Endodermal cell (in vitro differentiated cells): Measurements from ENCODE around the gene NKX6-2. TPM values are rescaled to one million over a fixed set of nuclear protein-coding genes. Genes with fewer than 3 reads are reported as not detected.

ENCODE experiments used
- DNase-seq: peaks from one replicate; pipeline ENCODE4 v3.0.0-alpha.2; 2017
- H3K27ac ChIP-seq: 2 replicates; pipeline ENCODE4 v1.5.1; 2013; ENCODE audit warnings: mild to moderate bottlenecking, low read depth, low read length, moderate library complexity
- H3K27me3 ChIP-seq: 2 replicates; pipeline ENCODE4 v1.6.1; 2013; ENCODE audit warnings: mild to moderate bottlenecking, low read length, moderate library complexity; ENCODE audit not compliant: insufficient read depth, control insufficient read depth, poor library complexity, severe bottlenecking
- H3K36me3 ChIP-seq: 2 replicates; pipeline ENCODE4 v1.7.0; 2013; ENCODE audit warnings: mild to moderate bottlenecking, low read length, moderate library complexity; ENCODE audit not compliant: control insufficient read depth, insufficient read depth
- H3K4me1 ChIP-seq: one replicate; pipeline ENCODE4 v1.7.0; 2013; ENCODE audit warnings: low read length; ENCODE audit not compliant: control insufficient read depth, insufficient read depth
- H3K4me3 ChIP-seq: 2 replicates; pipeline ENCODE4 v1.5.1; 2013; ENCODE audit warnings: mild to moderate bottlenecking, low read length, moderate library complexity
- H3K9ac ChIP-seq: 2 replicates; pipeline ENCODE4 v1.6.1; 2013; ENCODE audit warnings: mild to moderate bottlenecking, low read length, moderate library complexity; ENCODE audit not compliant: poor library complexity, severe bottlenecking; ENCODE audit errors: extremely low read depth
- H3K9me3 ChIP-seq: 2 replicates; pipeline ENCODE4 v1.6.1; 2013; ENCODE audit warnings: mild to moderate bottlenecking, low read length, moderate library complexity; ENCODE audit not compliant: control insufficient read depth
- H3K27ac Mint-ChIP-seq: 2 replicates; pipeline ENCODE4 v1.8.0; 2020; ENCODE audit warnings: mixed read lengths
- H3K27me3 Mint-ChIP-seq: 2 replicates; pipeline ENCODE4 v1.8.0; 2021; ENCODE audit warnings: mild to moderate bottlenecking, mixed read lengths; ENCODE audit not compliant: insufficient read depth
- H3K36me3 Mint-ChIP-seq: 2 replicates; pipeline ENCODE4 v1.8.0; 2020; ENCODE audit warnings: low read depth, mixed read lengths
- H3K4me1 Mint-ChIP-seq: 2 replicates; pipeline ENCODE4 v1.8.0; 2020; ENCODE audit warnings: mixed read lengths
- H3K4me3 Mint-ChIP-seq: 2 replicates; pipeline ENCODE4 v1.8.0; 2020; ENCODE audit warnings: mild to moderate bottlenecking, moderate library complexity, mixed read lengths
- H3K9me3 Mint-ChIP-seq: 2 replicates; pipeline ENCODE4 v1.8.0; 2020; ENCODE audit warnings: mild to moderate bottlenecking, mixed read lengths
- WGBS, 2 experiments: methylation state at CpG; one replicate each; pipeline versions ENCODE4 v1.1.5 to v1.1.7; 2013; ENCODE audit warnings: missing lambda C conversion rate in 2 of 2, mixed read lengths in 1 of 2; ENCODE audit not compliant: insufficient coverage in 1 of 2, insufficient read length in 1 of 2; 5-methylcytosine and 5-hydroxymethylcytosine counted together
- total RNA-seq, 2 donors: library from RNA; stranded (reverse); fragmentation: NEBNext Ultra II Directional in 1 of 2; extraction: Animal tissue kit (Norgen Biotek cat#: 25700) in 1 of 2; gene quantifications; 2 replicates in 1 of 2; 3 replicates in 1 of 2; pipeline ENCODE4 v1.2.1, GENCODE V29; 2021
- TF ChIP-seq, protein P1 (sequence below): fragments of 200-600 bp; sonication (generic); conservative IDR thresholded peaks from 2 replicates; pipeline ENCODE4 v1.5.0; 2021; ENCODE audit warnings: antibody characterized with exemption, mild to moderate bottlenecking

NKX6-2 gene
- total RNA-seq, 2 donors from 2014 or later, result 0.31 TPM; not detected in 1

GRCh38 chr10:132805599-132805998 lies 19.7 kb upstream of the NKX6-2 start:
- Mint-ChIP-seq H3K4me1 (no peaks in the 10 kb centered on the region), H3K36me3 (no peaks in the 10 kb centered on the region), H3K9me3 (peaks cover 10% of the 10 kb centered on the region), H3K4me3 (no peak overlapping the region), H3K27ac (no peak overlapping the region), H3K27me3 (no peaks in the 10 kb centered on the region)
- H3K4me1 ChIP-seq, result no peaks in the 10 kb centered on the region
- no peaks in the 10 kb centered on the region for H3K36me3 ChIP-seq
- WGBS, 2 experiments, result 89 to 90% methylated on average over 16 to 21 of the region's 21 CpGs
- DNase-seq, result peak; percentile 32
- H3K27ac ChIP-seq, result no peak overlapping the region
- H3K27me3 ChIP-seq, result no peaks in the 10 kb centered on the region
- H3K9ac ChIP-seq, result no peak overlapping the region
- H3K9me3 ChIP-seq, result no peaks in the 10 kb centered on the region
- no peak overlapping the region for H3K4me3 ChIP-seq
- TF ChIP-seq, protein P1, sequence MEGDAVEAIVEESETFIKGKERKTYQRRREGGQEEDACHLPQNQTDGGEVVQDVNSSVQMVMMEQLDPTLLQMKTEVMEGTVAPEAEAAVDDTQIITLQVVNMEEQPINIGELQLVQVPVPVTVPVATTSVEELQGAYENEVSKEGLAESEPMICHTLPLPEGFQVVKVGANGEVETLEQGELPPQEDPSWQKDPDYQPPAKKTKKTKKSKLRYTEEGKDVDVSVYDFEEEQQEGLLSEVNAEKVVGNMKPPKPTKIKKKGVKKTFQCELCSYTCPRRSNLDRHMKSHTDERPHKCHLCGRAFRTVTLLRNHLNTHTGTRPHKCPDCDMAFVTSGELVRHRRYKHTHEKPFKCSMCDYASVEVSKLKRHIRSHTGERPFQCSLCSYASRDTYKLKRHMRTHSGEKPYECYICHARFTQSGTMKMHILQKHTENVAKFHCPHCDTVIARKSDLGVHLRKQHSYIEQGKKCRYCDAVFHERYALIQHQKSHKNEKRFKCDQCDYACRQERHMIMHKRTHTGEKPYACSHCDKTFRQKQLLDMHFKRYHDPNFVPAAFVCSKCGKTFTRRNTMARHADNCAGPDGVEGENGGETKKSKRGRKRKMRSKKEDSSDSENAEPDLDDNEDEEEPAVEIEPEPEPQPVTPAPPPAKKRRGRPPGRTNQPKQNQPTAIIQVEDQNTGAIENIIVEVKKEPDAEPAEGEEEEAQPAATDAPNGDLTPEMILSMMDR, result no peak

DNA sequence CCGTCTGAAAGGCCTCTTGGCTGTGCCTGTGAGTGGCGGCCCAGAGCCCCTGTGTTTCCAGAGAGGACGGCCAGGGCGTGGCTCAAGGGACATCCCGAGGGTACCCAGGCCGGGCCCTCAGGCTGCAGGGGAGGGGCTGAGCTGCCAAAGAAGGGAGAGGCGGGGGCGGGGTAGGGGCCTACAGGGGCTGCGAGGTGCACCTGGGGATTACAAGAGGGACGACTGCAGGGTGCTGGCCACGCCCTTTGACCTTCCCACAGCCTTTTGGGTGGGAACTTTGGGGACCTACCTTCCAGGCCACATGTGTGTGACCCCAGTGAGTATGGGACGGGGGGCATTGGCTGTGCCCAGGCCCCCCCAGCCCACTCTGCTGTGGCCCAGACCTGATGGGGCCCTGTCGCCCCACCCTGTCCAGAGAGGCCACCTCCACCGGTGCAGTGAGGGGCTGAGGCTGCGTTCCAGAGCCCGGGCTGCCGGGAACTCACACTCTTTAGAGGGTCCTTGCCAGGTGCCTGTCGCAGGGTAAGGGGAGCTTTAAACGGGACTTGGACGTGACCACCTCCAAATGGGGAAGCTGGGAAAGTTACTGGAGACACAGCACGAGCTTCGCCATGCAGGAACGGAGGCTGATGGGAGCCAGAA lies 19.0 kb upstream of the NKX6-2 start:
- H3K9me3 ChIP-seq, result no peaks in the 10 kb centered on the region
- Mint-ChIP-seq H3K4me1 (no peaks in the 10 kb centered on the region), H3K36me3 (no peaks in the 10 kb centered on the region), H3K4me3 (no peak overlapping the region), H3K27me3 (no peaks in the 10 kb centered on the region), H3K9me3 (peaks cover 13% of the 10 kb centered on the region), H3K27ac (no peak overlapping the region)
- H3K4me1 ChIP-seq, result no peaks in the 10 kb centered on the region
- TF ChIP-seq, protein P1, result no peak
- whole genome bisulfite sequencing, 2 experiments, result 85 to 97% methylated on average over 12 to 23 of the region's 23 CpGs
- no peak for DNase-seq
- no peak overlapping the region for H3K27ac ChIP-seq
- H3K36me3 ChIP-seq, result no peaks in the 10 kb centered on the region
- H3K4me3 ChIP-seq, result no peak overlapping the region
- H3K27me3 ChIP-seq, result no peaks in the 10 kb centered on the region
- no peak overlapping the region for H3K9ac ChIP-seq

GRCh38 chr10:132804287-132804686 lies 18.3 kb upstream of the NKX6-2 start:
- Histone ChIP-seq H3K9ac (no peak overlapping the region), H3K4me3 (no peak overlapping the region), H3K27me3 (no peaks in the 10 kb centered on the region), H3K27ac (no peak overlapping the region), H3K4me1 (no peaks in the 10 kb centered on the region), H3K36me3 (no peaks in the 10 kb centered on the region), H3K9me3 (no peaks in the 10 kb centered on the region)
- Mint-ChIP-seq H3K27ac (no peak overlapping the region), H3K27me3 (no peaks in the 10 kb centered on the region), H3K9me3 (peaks cover 13% of the 10 kb centered on the region), H3K36me3 (no peaks in the 10 kb centered on the region), H3K4me1 (no peaks in the 10 kb centered on the region), H3K4me3 (no peak overlapping the region)
- 93 to 100% methylated on average over 4 to 11 of the region's 11 CpGs for WGBS, 2 experiments
- DNase-seq, result no peak
- TF ChIP-seq, protein P1, result no peak
